GM10266 (cell line): ENCODE measurements around the gene NACAD.

Source experiments
- DNase-seq: peaks from one replicate; pipeline ENCODE4 v3.0.0; 2012; ENCODE audit errors: extremely low spot score
- CTCF ChIP-seq: IDR thresholded peaks from 2 replicates; pipeline ENCODE4 v1.5.1; 2012; ENCODE audit warnings: mild to moderate bottlenecking, low read depth; ENCODE audit not compliant: control insufficient read depth, insufficient read depth; ENCODE audit errors: missing control alignments

The NACAD gene

GRCh38 chr7:45082831-45083331, 5.9 kb downstream of the NACAD start:
- no peak for TF ChIP-seq CTCF
- DNase-seq: no peak

DNA sequence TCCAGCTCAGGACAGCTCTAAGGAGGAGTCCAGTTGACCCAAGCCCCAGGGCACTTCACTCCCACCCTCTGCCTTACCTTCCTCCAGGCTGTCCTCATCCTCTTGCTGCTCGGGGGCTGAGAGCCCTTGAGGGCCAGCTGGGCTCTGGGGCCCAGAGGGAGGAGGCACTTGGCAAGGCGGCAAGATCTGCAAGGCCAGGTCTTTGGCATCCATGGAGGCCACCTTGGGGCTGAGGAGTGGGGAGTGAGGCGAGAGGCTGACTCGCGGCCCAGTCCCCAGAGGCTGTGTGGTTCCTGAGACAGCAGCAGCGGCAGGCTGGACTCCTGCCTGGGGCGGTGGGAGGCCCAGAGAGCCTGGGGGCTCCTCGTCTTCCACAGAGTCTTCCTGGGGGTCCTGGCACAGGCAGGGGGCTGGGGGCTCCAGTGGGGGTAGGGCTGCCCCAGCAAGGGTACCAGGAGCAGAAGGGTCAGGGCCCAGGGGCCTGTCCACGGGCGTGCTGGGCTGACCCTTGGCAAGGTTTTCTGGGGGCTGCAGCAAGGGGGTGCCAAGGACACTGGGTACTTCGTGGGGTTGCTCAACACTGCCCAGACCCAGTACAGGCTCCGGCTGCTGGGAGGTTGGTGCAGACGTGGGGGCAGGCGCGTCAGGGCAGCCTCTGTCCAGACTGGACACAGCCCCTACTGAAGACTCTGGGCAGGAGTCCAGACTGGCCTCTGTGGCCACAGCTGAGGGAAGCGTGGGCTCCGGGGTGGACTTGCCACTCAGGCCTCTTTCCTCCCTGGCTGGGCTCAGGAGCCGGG, 6.5 kb downstream of the NACAD start:
- no peak for TF ChIP-seq CTCF
- no peak for DNase-seq

- no peak for DNase-seq
- no peak for TF ChIP-seq CTCF
These were observed 7.1 kb downstream of the NACAD start for GRCh38 chr7:45081670-45081974.

GRCh38 chr7:45080958-45081669, 7.7 kb downstream of the NACAD start:
- DNase-seq: no peak
- TF ChIP-seq CTCF: no peak

- DNase-seq: no peak
- no peak for TF ChIP-seq CTCF
These were observed 8.4 kb downstream of the NACAD start for GRCh38 chr7:45080265-45080957.

DNA sequence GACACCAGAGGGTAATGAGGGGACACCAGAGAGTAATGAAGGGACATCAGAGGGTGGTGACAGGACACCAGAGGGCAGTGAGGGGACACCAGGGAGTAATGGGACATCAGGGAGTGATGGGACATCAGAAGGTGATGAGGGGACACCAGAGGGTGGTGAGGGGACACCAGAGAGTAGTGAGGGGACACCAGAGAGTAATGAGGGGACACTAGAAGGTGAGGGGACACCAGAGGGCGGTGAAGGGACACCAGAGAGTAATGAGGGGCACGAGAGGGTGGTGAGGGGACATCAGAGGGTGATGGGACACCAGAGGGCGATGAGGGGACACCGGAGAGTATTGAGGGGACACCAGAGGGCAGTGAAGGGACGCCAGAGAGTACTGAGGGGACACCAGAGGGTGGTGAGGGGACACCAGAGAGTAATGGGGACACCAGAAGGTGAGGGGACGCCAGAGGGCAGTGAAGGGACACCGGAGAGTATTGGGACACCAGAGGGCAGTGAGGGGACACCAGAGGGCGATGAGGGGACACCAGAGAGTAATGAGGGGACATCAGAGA, 10.6 kb downstream of the NACAD start:
- DNase-seq: no peak
- TF ChIP-seq CTCF: peak; percentile 12

GRCh38 chr7:45077579-45077978, 11.2 kb downstream of the NACAD start:
- TF ChIP-seq CTCF: no peak

More at GRCh38 chr7:45077579-45077978, 11.2 kb downstream of the NACAD start:
- DNase-seq: no peak
